HepG2 (cell line): ENCODE data around the gene HHIPL1. TPM values are rescaled to one million over a fixed set of nuclear protein-coding genes. Genes with fewer than 3 reads are reported as not detected.

Experiments
- ATAC-seq: fragments of 200-7000 bp; cut with Tn5 transposase; 3 replicates; pipeline ENCODE4 v1.9.1; 2020; ENCODE audit warnings: mild to moderate bottlenecking, moderate library complexity
- BruUV-seq: library from RNA; stranded (reverse); fragments of 400-500 nt; replicated peaks from 2 replicates; lab custom pipeline; 2021; lab: Mats Ljungman, UMichigan
- CTCF ChIA-PET: fragments of 300-600 bp; formaldehyde crosslinking; extraction: SDS; loops from one replicate; lab custom pipeline; 2021; ENCODE audit warnings: low total read pairs, inconsistent platforms, low intra/inter-chr PET ratio; lab: Yijun Ruan, JAX
- POLR2A ChIA-PET: fragments of 350-600 bp; sonication (Branson Sonifier 250); formaldehyde crosslinking; loops from one replicate; lab custom pipeline; 2020; ENCODE audit warnings: antibody characterized with exemption, inconsistent platforms; lab: Yijun Ruan, JAX
- DNase-seq: peaks from one replicate; pipeline ENCODE4 v3.0.0-alpha.2; 2015; ENCODE audit warnings: low spot score
- FAIRE-seq: peaks from 3 replicates; lab custom pipeline; 2011; peaks lifted over from hg19 to GRCh38; lab: Jason Lieb, UNC
- H2AFZ ChIP-seq: one replicate; pipeline ENCODE4 v1.6.1; 2011; ENCODE audit warnings: low read length, inconsistent platforms
- H3K27ac ChIP-seq: fragments of 300-600 bp; 3 replicates; pipeline ENCODE4 v1.8.0; 2011; ENCODE audit warnings: mixed run types, mild to moderate bottlenecking, mixed read lengths, low read length, inconsistent platforms; ENCODE audit not compliant: insufficient read depth; ENCODE audit errors: extremely low read length
- H3K27me3 ChIP-seq, 2 experiments: fragments of 200-600 bp in 1 of 2; 2 replicates in 1 of 2; 3 replicates in 1 of 2; pipeline versions ENCODE4 v1.6.0 to v1.8.0; 2011; ENCODE audit warnings: low read length in 2 of 2, mild to moderate bottlenecking in 2 of 2, moderate library complexity in 2 of 2, inconsistent platforms in 1 of 2; ENCODE audit not compliant: insufficient read depth in 2 of 2, control insufficient read depth in 1 of 2
- H3K36me3 ChIP-seq, 2 experiments: fragments of 200-600 bp in 1 of 2; replicated peaks in 1 of 2; 2 replicates in 1 of 2; 3 replicates in 1 of 2; pipeline versions ENCODE4 v1.5.1 to v1.8.0; 2011; ENCODE audit warnings: low read length in 2 of 2, inconsistent platforms in 1 of 2; ENCODE audit not compliant: insufficient read depth in 2 of 2, control insufficient read depth in 1 of 2
- H3K4me1 ChIP-seq: 2 replicates; pipeline ENCODE4 v1.5.1; 2012; ENCODE audit warnings: low read length, inconsistent platforms; ENCODE audit not compliant: insufficient read depth
- H3K4me2 ChIP-seq: 2 replicates; pipeline ENCODE4 v1.6.0; 2011; ENCODE audit warnings: low read depth, low read length, inconsistent platforms
- H3K4me3 ChIP-seq, 3 experiments: fragments of 200-600 bp in 1 of 3; sonication (generic), shearing (Covaris generic) in 1 of 3; replicated peaks in 1 of 3; 2 replicates each; pipeline ENCODE4 v1.5.1; 2011 to 2016; ENCODE audit warnings: low read length in 3 of 3, inconsistent platforms in 2 of 3, low read depth in 2 of 3, mild to moderate bottlenecking in 2 of 3, control low read depth in 1 of 3, mixed read lengths in 1 of 3; ENCODE audit not compliant: insufficient read depth in 1 of 3
- H3K79me2 ChIP-seq: one replicate; pipeline ENCODE4 v1.6.1; 2011; ENCODE audit warnings: low read length, inconsistent platforms; ENCODE audit not compliant: insufficient read depth
- H3K9ac ChIP-seq: 2 replicates; pipeline ENCODE4 v1.6.0; 2011; ENCODE audit warnings: mild to moderate bottlenecking, low read depth, low read length, inconsistent platforms; ENCODE audit not compliant: insufficient read depth
- H3K9me3 ChIP-seq: 2 replicates; pipeline ENCODE4 v1.5.1; 2012; ENCODE audit warnings: mild to moderate bottlenecking, low read length
- H4K20me1 ChIP-seq: 2 replicates; pipeline ENCODE4 v1.6.0; 2011; ENCODE audit warnings: inconsistent platforms, mild to moderate bottlenecking, low read length, moderate library complexity; ENCODE audit not compliant: insufficient read depth
- ARID5B ChIP-seq: IDR thresholded peaks from 2 replicates; pipeline ENCODE4 v1.4.0; 2020; ENCODE audit warnings: mild to moderate bottlenecking, missing genetic modification reagents
- ETS1 ChIP-seq: sonication (generic); formaldehyde crosslinking; IDR thresholded peaks from 2 replicates; pipeline ENCODE4 v1.4.0; 2020; ENCODE audit warnings: missing genetic modification reagents
- JUND ChIP-seq: sonication (generic); formaldehyde crosslinking; IDR thresholded peaks from 2 replicates; pipeline ENCODE4 v1.8.0; 2022; ENCODE audit warnings: mild to moderate bottlenecking, missing genetic modification reagents
- PAF1 ChIP-seq: IDR thresholded peaks from 2 replicates; pipeline ENCODE4 v1.6.1; 2016; ENCODE audit warnings: missing genetic modification reagents, missing compliant biosample characterization
- PLSCR1 ChIP-seq: sonication (generic); formaldehyde crosslinking; IDR thresholded peaks from 2 replicates; pipeline ENCODE4 v1.5.0; 2020; ENCODE audit warnings: missing genetic modification reagents, mild to moderate bottlenecking, borderline replicate concordance
- RXRB ChIP-seq: IDR thresholded peaks from 2 replicates; pipeline ENCODE4 v1.6.1; 2016; ENCODE audit warnings: borderline replicate concordance, missing genetic modification reagents, missing compliant biosample characterization
- SIX4 ChIP-seq: sonication (generic); formaldehyde crosslinking; IDR thresholded peaks from 2 replicates; pipeline ENCODE4 v1.4.0; 2020; ENCODE audit warnings: missing genetic modification reagents
- SMAD3 ChIP-seq: sonication (generic); formaldehyde crosslinking; IDR thresholded peaks from 2 replicates; pipeline ENCODE4 v1.4.0; 2020; ENCODE audit warnings: missing genetic modification reagents
- SMARCC2 ChIP-seq: fragments of 450-650 bp; IDR thresholded peaks from 2 replicates; pipeline ENCODE4 v1.6.1; 2017; ENCODE audit warnings: antibody characterized with exemption, mild to moderate bottlenecking
- TFAP4 ChIP-seq: sonication (generic); IDR thresholded peaks from 2 replicates; pipeline ENCODE4 v1.6.1; 2016; ENCODE audit warnings: low read depth, borderline replicate concordance
- TRIM24 ChIP-seq: sonication (generic); formaldehyde crosslinking; IDR thresholded peaks from 2 replicates; pipeline ENCODE4 v1.8.0; 2022; ENCODE audit warnings: mild to moderate bottlenecking, missing genetic modification reagents
- ZFX ChIP-seq: sonication (generic); formaldehyde crosslinking; IDR thresholded peaks from 2 replicates; pipeline ENCODE4 v1.4.0; 2020; ENCODE audit warnings: mild to moderate bottlenecking, low read depth, missing genetic modification reagents, moderate library complexity
- ZNF225 ChIP-seq: sonication (generic); formaldehyde crosslinking; IDR thresholded peaks from 2 replicates; pipeline ENCODE4 v1.4.0; 2020; ENCODE audit warnings: mild to moderate bottlenecking, missing genetic modification reagents
- ZNF431 ChIP-seq: sonication (generic); formaldehyde crosslinking; IDR thresholded peaks from 2 replicates; pipeline ENCODE4 v1.9.0; 2022; ENCODE audit warnings: missing genetic modification reagents, low read depth, mild to moderate bottlenecking, borderline replicate concordance
- ZNF562 ChIP-seq: sonication (generic); formaldehyde crosslinking; IDR thresholded peaks from 2 replicates; pipeline ENCODE4 v1.8.0; 2022; ENCODE audit warnings: missing genetic modification reagents, borderline replicate concordance
- ZNF589 ChIP-seq: sonication (generic); formaldehyde crosslinking; conservative IDR thresholded peaks from 2 replicates; pipeline ENCODE4 v1.8.0; 2022; ENCODE audit warnings: mild to moderate bottlenecking, moderate library complexity, missing genetic modification reagents
- ZNF672 ChIP-seq: sonication (generic); formaldehyde crosslinking; IDR thresholded peaks from 2 replicates; pipeline ENCODE4 v1.8.1; 2022; ENCODE audit warnings: missing genetic modification reagents
- ZSCAN29 ChIP-seq: sonication (generic); formaldehyde crosslinking; conservative IDR thresholded peaks from 2 replicates; pipeline ENCODE4 v1.4.0; 2020; ENCODE audit warnings: mild to moderate bottlenecking, missing genetic modification reagents
- WGBS: methylation state at CpG from one replicate; pipeline ENCODE4 v1.1.6; 2017; ENCODE audit warnings: low lambda C conversion rate; 5-methylcytosine and 5-hydroxymethylcytosine counted together
- in situ Hi-C: cut with HindIII; loops from 2 replicates; pipeline ENCODE4 v1.10.0; 2017; ENCODE audit warnings: low pct_unique_long_range_greater_than_20kb; ENCODE audit not compliant: extremely low pct_ligation_motif_present
- intact Hi-C: fragments of 100-400 bp; cut with micrococcal nuclease; formaldehyde crosslinking; loops from one replicate; pipeline ENCODE4 v1.10.0; 2022; ENCODE audit not compliant: unreplicated experiment
- polyA plus RNA-seq, 8 experiments: library from polyadenylated mRNA; depleted of rRNA in 3 of 8; stranded (reverse) in 7 of 8; unstranded in 1 of 8; fragments of >200 nt; fragmentation: Illumina TruSeq in 4 of 8; extraction: Trizol in 4 of 8; gene quantifications; 2 replicates each; pipeline versions ENCODE4 v1.2.1 to v1.2.3, GENCODE V29; 2011 to 2016; ENCODE audit warnings: low read depth in 4 of 8, missing spikeins in 1 of 8, mixed read lengths in 1 of 8; ENCODE audit not compliant: insufficient read depth in 1 of 8
- total RNA-seq, 5 experiments: library from RNA; depleted of rRNA; stranded (reverse); fragments of >200 nt; fragmentation: Illumina TruSeq; extraction: Trizol; gene quantifications; 2 replicates each; pipeline ENCODE4 v1.2.3, GENCODE V29; 2016; ENCODE audit warnings: low read depth in 1 of 5

The HHIPL1 gene
- total and polyA plus RNA-seq, 2 of the 13 experiments (the other 11 are each of a cell fraction or from before 2014, with no cell fraction given), result not detected

GRCh38 chr14:99685596-99685995 is 40.7 kb downstream of the HHIPL1 start (continued):
- TF ChIP-seq PLSCR1 (CRISPR knock-in tag) (no peak), SIX4 (no peak), ETS1 (CRISPR knock-in tag) (no peak)

GRCh38 chr14:99686557-99687283 is 41.8 kb downstream of the HHIPL1 start:
- no peak overlapping the region for H3K4me3 ChIP-seq
- H3K4me2 ChIP-seq, result no peak overlapping the region
- no peak overlapping the region for H3K9ac ChIP-seq
- H3K79me2 ChIP-seq, result no peaks in the 10 kb centered on the region
- intact Hi-C loops (no loop called here), in situ Hi-C loops (no loop called here)
- ChIA-PET POLR2A (no interaction called here), CTCF (no interaction called here)
- no peak overlapping the region for H2AFZ ChIP-seq
- no TSS peak for BruUV-seq
- H4K20me1 ChIP-seq, result no peaks in the 10 kb centered on the region
- WGBS, result 49% methylated on average over 8 of the region's 8 CpGs
- ATAC-seq, result no peak
- H3K27ac ChIP-seq, result no peak overlapping the region
- no peak for FAIRE-seq
- no peak for DNase-seq
- H3K9me3 ChIP-seq, result no peaks in the 10 kb centered on the region
- H3K27me3 ChIP-seq, result peaks cover 0 to 13% of the 10 kb centered on the region in 2 experiments; a peak in 2 of 5 replicates
- H3K36me3 ChIP-seq, result no peaks in the 10 kb centered on the region
- peaks cover 16% of the 10 kb centered on the region for H3K4me1 ChIP-seq
- TF ChIP-seq JUND (CRISPR knock-in tag) (no peak), ZNF431 (CRISPR knock-in tag) (no peak), ARID5B (CRISPR knock-in tag) (no peak), SMAD3 (CRISPR knock-in tag) (no peak), ZNF225 (CRISPR knock-in tag) (no peak), ZFX (CRISPR knock-in tag) (no peak), TFAP4 (no peak), RXRB (CRISPR knock-in tag) (no peak), SMARCC2 (no peak), ZNF589 (CRISPR knock-in tag) (no peak), PAF1 (CRISPR knock-in tag) (no peak), ZNF672 (CRISPR knock-in tag) (no peak), TRIM24 (no peak), ZSCAN29 (CRISPR knock-in tag) (no peak), ZNF562 (CRISPR knock-in tag) (no peak)
